UCSD-AML1 (cell line): ENCODE measurements around the gene TMEM61.
"Not testable (repeated sequence)": the region's sequence is repeated elsewhere in the genome, so short reads cannot be mapped to it uniquely, and the experiment has no call there.

Source experiments
- DNase-seq: peaks from one replicate; lab custom pipeline; 2025; ENCODE audit not compliant: unreplicated experiment; lab: John Stamatoyannopoulos, UW

Gene TMEM61

GRCh38 chr1:54980528-54981241 lies at the start of gene TMEM61:
TMEM61 (plus strand) TSS chr1:54980628; CDS start chr1:54981066, 438 bp downstream.
- no peak for DNase-seq

GRCh38 chr1:54931275-54931840 lies 49.1 kb upstream of the TMEM61 start:
- DNase-seq: no peak

- not testable (repeated sequence) for DNase-seq
Observed at GRCh38 chr1:54934081-54934480, 46.3 kb upstream of the TMEM61 start.

GRCh38 chr1:54934869-54935268 lies 45.6 kb upstream of the TMEM61 start:
- no peak for DNase-seq

GRCh38 chr1:54936791-54937190 lies 43.6 kb upstream of the TMEM61 start:
- DNase-seq: no peak

- no peak for DNase-seq
Observed at GRCh38 chr1:54937469-54937868, 43.0 kb upstream of the TMEM61 start.

GRCh38 chr1:54938955-54939354 lies 41.5 kb upstream of the TMEM61 start:
- DNase-seq: not testable (repeated sequence)

GRCh38 chr1:54940042-54940441 lies 40.4 kb upstream of the TMEM61 start:
- no peak for DNase-seq

- no peak for DNase-seq
Observed at GRCh38 chr1:54942976-54943375, 37.5 kb upstream of the TMEM61 start.

GRCh38 chr1:54944610-54945392 lies 35.6 kb upstream of the TMEM61 start:
- DNase-seq: peak; percentile 63

GRCh38 chr1:54945393-54945936 lies 35.0 kb upstream of the TMEM61 start:
- DNase-seq: no peak

- DNase-seq: no peak
Observed at GRCh38 chr1:54947540-54947939, 32.9 kb upstream of the TMEM61 start.

GRCh38 chr1:54949053-54949452 lies 31.4 kb upstream of the TMEM61 start:
- DNase-seq: no peak

- DNase-seq: no peak
Observed at GRCh38 chr1:54950006-54950368, 30.4 kb upstream of the TMEM61 start.

GRCh38 chr1:54950369-54951163 lies 29.9 kb upstream of the TMEM61 start:
- peak; percentile 63 for DNase-seq

GRCh38 chr1:54951810-54952226 lies 28.6 kb upstream of the TMEM61 start:
- no peak for DNase-seq

GRCh38 chr1:54952950-54953718 lies 27.3 kb upstream of the TMEM61 start:
- no peak for DNase-seq

GRCh38 chr1:54953846-54954245 lies 26.6 kb upstream of the TMEM61 start:
- DNase-seq: no peak

GRCh38 chr1:54955359-54955758 lies 25.1 kb upstream of the TMEM61 start:
- no peak for DNase-seq

- DNase-seq: no peak
Observed at GRCh38 chr1:54956726-54957125, 23.7 kb upstream of the TMEM61 start.
